Osteocyte (in vitro differentiated cells): ENCODE data around the gene ANKS1B. TPM values are rescaled to one million over a fixed set of nuclear protein-coding genes. Genes with fewer than 3 reads are reported as not detected.

Experiments
- DNase-seq: peaks from one replicate; pipeline ENCODE4 v3.0.0; 2021; ENCODE audit warnings: mixed read lengths; ENCODE audit not compliant: unreplicated experiment; ENCODE audit errors: extremely low spot score
- H3K27ac Mint-ChIP-seq: one replicate; pipeline ENCODE4 v1.8.0; 2021; ENCODE audit warnings: mild to moderate bottlenecking, mixed read lengths; ENCODE audit not compliant: unreplicated experiment
- H3K27me3 Mint-ChIP-seq: one replicate; pipeline ENCODE4 v1.8.0; 2021; ENCODE audit warnings: mixed read lengths; ENCODE audit not compliant: unreplicated experiment
- H3K36me3 Mint-ChIP-seq: one replicate; pipeline ENCODE4 v1.8.0; 2021; ENCODE audit warnings: mixed read lengths; ENCODE audit not compliant: unreplicated experiment
- H3K4me1 Mint-ChIP-seq: one replicate; pipeline ENCODE4 v1.8.0; 2021; ENCODE audit warnings: mixed read lengths; ENCODE audit not compliant: unreplicated experiment
- H3K4me3 Mint-ChIP-seq: one replicate; pipeline ENCODE4 v1.8.0; 2021; ENCODE audit warnings: mild to moderate bottlenecking, moderate library complexity, mixed read lengths; ENCODE audit not compliant: unreplicated experiment
- H3K9me3 Mint-ChIP-seq: one replicate; pipeline ENCODE4 v1.8.0; 2021; ENCODE audit warnings: mixed read lengths; ENCODE audit not compliant: unreplicated experiment
- total RNA-seq: library from RNA; stranded (reverse); gene quantifications from 2 replicates; pipeline ENCODE4 v1.2.1, GENCODE V29; 2021
- TF ChIP-seq, protein P1 (sequence below): fragments of 200-600 bp; sonication (generic); IDR thresholded peaks from 2 replicates; pipeline ENCODE4 v1.5.0; 2021; ENCODE audit warnings: antibody characterized with exemption, mild to moderate bottlenecking, moderate library complexity

The ANKS1B gene
- total RNA-seq, 1 donor from 2014 or later = 0.70 TPM

DNA sequence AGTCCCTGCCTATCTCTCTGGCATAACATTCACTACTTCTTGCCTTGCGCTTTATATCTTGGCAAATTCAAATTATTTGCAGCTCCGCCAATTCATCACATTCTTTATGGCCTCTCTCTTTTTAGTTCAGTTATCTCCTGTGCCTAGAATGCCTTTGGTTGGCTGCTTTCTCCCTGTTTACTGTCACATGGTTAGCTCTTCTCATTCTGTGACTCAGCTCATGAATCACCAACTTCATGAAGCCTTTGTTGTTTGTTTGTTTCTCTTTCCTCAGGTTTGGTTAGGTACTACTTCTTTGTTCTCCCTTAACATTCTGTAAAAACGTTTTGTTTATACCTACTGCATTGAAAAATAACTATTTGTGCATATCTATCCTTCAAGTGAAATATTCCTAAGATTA lies 713.7 kb downstream of the ANKS1B start:
- no peak overlapping the region for H3K27ac Mint-ChIP-seq
- no peaks in the 10 kb centered on the region for H3K4me1 Mint-ChIP-seq
- TF ChIP-seq, protein P1, sequence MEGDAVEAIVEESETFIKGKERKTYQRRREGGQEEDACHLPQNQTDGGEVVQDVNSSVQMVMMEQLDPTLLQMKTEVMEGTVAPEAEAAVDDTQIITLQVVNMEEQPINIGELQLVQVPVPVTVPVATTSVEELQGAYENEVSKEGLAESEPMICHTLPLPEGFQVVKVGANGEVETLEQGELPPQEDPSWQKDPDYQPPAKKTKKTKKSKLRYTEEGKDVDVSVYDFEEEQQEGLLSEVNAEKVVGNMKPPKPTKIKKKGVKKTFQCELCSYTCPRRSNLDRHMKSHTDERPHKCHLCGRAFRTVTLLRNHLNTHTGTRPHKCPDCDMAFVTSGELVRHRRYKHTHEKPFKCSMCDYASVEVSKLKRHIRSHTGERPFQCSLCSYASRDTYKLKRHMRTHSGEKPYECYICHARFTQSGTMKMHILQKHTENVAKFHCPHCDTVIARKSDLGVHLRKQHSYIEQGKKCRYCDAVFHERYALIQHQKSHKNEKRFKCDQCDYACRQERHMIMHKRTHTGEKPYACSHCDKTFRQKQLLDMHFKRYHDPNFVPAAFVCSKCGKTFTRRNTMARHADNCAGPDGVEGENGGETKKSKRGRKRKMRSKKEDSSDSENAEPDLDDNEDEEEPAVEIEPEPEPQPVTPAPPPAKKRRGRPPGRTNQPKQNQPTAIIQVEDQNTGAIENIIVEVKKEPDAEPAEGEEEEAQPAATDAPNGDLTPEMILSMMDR = no peak
- no peak overlapping the region for H3K4me3 Mint-ChIP-seq
- DNase-seq = no peak
- H3K36me3 Mint-ChIP-seq = no peaks in the 10 kb centered on the region
- peaks cover 26% of the 10 kb centered on the region for H3K9me3 Mint-ChIP-seq
- no peaks in the 10 kb centered on the region for H3K27me3 Mint-ChIP-seq

DNA sequence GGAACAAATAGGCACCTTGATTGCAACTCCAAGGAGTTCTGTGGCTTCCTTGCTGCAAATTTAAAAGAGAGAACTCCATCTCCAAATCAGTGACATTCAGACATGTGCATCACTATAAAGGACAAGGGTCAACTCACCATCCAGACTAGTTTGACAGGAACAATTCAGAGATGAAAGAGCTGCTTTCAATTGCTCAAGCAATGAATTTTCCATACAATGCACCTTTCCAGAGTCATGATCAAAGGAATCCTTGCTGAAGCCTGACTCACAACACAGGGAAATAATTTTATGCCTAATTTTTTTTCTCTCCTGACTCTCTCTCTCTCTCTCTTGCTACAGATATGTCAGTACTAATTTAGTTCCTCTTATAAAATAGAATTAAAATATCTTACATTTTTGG lies 717.7 kb downstream of the ANKS1B start:
- Mint-ChIP-seq H3K4me1 (no peaks in the 10 kb centered on the region), H3K27me3 (no peaks in the 10 kb centered on the region)
- TF ChIP-seq, protein P1 = no peak

DNA sequence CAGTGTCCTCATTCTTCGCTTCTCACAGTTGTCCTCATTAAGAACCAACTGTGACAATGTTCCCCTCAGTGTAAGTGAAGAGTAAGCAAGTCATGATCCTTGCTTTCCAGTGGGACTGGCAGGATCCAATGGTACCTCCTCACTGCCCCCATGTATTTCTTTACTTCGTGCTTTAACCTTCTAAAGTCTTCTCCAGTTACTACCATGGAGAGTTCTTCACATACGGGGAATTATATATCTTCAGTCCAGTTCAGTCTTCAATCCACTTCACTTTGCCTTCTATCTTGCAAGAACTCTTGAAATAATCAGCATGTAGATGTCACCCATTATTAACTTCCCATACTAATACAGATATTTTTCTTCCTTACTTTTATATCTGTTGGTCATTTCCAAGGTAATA lies 719.1 kb downstream of the ANKS1B start:
- Mint-ChIP-seq H3K27me3 (no peaks in the 10 kb centered on the region), H3K9me3 (no peaks in the 10 kb centered on the region), H3K4me3 (no peak overlapping the region), H3K36me3 (no peaks in the 10 kb centered on the region), H3K4me1 (no peaks in the 10 kb centered on the region), H3K27ac (no peak overlapping the region)
- no peak for DNase-seq
- TF ChIP-seq, protein P1 = no peak

More for the DNA sequence above, 717.7 kb downstream of the ANKS1B start:
- Mint-ChIP-seq H3K36me3 (no peaks in the 10 kb centered on the region), H3K27ac (no peak overlapping the region), H3K4me3 (no peak overlapping the region), H3K9me3 (peaks cover 9% of the 10 kb centered on the region)
- DNase-seq = no peak

DNA sequence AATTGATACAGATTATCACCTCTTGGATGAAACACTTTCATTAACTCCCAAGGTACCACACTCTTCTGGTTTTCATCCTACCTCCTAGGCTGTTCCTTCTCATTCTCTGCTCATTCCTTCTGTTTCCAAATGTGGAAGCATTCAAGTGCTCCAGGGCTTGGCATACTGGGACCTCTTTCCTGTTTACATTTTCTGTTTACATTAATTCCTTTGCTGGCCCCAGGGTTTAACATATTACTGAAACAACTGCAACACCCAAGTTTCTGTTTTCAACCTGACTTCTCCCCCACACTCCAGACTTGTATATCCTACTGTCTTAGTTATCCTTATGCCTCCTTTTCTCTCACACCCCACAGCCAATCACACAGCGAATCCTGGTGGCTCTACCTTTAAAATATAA lies 723.5 kb downstream of the ANKS1B start:
- TF ChIP-seq, protein P1 = no peak
- no peak overlapping the region for H3K27ac Mint-ChIP-seq
- no peaks in the 10 kb centered on the region for H3K9me3 Mint-ChIP-seq
- H3K27me3 Mint-ChIP-seq = no peaks in the 10 kb centered on the region
- H3K36me3 Mint-ChIP-seq = no peaks in the 10 kb centered on the region
- DNase-seq = no peak
- no peaks in the 10 kb centered on the region for H3K4me1 Mint-ChIP-seq
- no peak overlapping the region for H3K4me3 Mint-ChIP-seq

DNA sequence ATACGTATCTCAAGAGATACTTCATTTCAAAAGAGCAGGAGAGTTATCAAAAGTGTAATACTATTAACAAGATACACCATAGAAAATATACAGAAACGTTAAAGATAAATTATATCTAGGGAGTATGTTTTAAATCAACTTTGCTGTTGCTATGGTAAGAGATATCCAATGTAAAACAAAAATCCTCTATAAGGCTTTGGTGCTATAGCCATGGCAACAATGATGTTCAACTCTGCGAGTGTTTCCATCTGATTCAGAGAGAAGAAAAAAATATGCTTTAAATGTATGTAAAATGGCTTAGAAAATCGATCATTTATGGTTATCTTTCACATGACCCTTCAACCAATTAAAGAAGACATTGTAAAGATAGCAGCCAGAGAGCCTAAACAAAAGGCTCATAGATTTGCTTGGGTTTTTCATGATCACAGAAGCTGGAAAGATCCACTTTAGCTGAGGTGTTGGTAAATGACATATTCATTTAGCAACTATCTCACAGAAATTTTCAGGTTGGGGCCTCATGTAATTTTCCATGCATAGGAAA lies 724.2 kb downstream of the ANKS1B start:
- no peaks in the 10 kb centered on the region for H3K9me3 Mint-ChIP-seq
- no peak overlapping the region for H3K4me3 Mint-ChIP-seq
- H3K36me3 Mint-ChIP-seq = no peaks in the 10 kb centered on the region
- TF ChIP-seq, protein P1 = no peak
- H3K27ac Mint-ChIP-seq = no peak overlapping the region
- no peak for DNase-seq
- H3K27me3 Mint-ChIP-seq = no peaks in the 10 kb centered on the region
- H3K4me1 Mint-ChIP-seq = no peaks in the 10 kb centered on the region
